Measurements from ENCODE around the gene OPN1LW.

The OPN1LW gene

GRCh38 chrX:154138857-154139256, 5.2 kb upstream of the OPN1LW start:
- no peak for DNase-seq
- Histone ChIP-seq H2AFZ (ENCODE audit: low read depth, low read length) (no peak overlapping the region), H3K9ac (ENCODE audit: low read depth, low read length) (no peak overlapping the region), H3K4me1 (ENCODE audit: insufficient read depth, low read length) (peaks cover 14% of the 10 kb centered on the region), H3K9me3 (ENCODE audit: insufficient read depth, low read length, severe bottlenecking) (no peaks in the 10 kb centered on the region), H4K20me1 (ENCODE audit: insufficient read depth, low read length) (no peaks in the 10 kb centered on the region), H3K4me2 (ENCODE audit: insufficient read depth, low read length) (no peak overlapping the region), H3K36me3 (ENCODE audit: insufficient read depth, low read length) (no peaks in the 10 kb centered on the region), H3K27ac (ENCODE audit: low read length) (no peak overlapping the region), H3K27me3 (ENCODE audit: insufficient read depth, low read length, poor library complexity) (peaks cover 11% of the 10 kb centered on the region), H3K79me2 (ENCODE audit: insufficient read depth, low read length) (no peaks in the 10 kb centered on the region), H3K4me3 (ENCODE audit: low read depth in 1 of 2, low read length in 2 of 2) (no peak overlapping the region)
- ATAC-seq (ENCODE audit: insufficient read depth, low read depth) = no peak
- TF ChIP-seq EZH2 (IDR thresholded peaks at IDR 0.05; ENCODE audit: borderline replicate concordance, low read depth, low read length, severe bottlenecking) (no peak), CTCF (IDR thresholded peaks at IDR 0.05; ENCODE audit: borderline replicate concordance, extremely low read depth, low read length, poor library complexity, severe bottlenecking) (no peak)

DNA sequence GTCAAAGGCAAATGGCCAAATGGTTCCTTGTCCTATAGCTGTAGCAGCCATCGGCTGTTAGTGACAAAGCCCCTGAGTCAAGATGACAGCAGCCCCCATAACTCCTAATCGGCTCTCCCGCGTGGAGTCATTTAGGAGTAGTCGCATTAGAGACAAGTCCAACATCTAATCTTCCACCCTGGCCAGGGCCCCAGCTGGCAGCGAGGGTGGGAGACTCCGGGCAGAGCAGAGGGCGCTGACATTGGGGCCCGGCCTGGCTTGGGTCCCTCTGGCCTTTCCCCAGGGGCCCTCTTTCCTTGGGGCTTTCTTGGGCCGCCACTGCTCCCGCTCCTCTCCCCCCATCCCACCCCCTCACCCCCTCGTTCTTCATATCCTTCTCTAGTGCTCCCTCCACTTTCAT, 3.8 kb upstream of the OPN1LW start:
- no peak for TF ChIP-seq CTCF (IDR thresholded peaks at IDR 0.05; ENCODE audit: borderline replicate concordance, extremely low read depth, low read length, poor library complexity, severe bottlenecking)
- TF ChIP-seq EZH2 (IDR thresholded peaks at IDR 0.05; ENCODE audit: borderline replicate concordance, low read depth, low read length, severe bottlenecking) = no peak
- Histone ChIP-seq H3K27me3 (ENCODE audit: insufficient read depth, low read length, poor library complexity) (peaks cover 11% of the 10 kb centered on the region), H3K9me3 (ENCODE audit: insufficient read depth, low read length, severe bottlenecking) (no peaks in the 10 kb centered on the region), H2AFZ (ENCODE audit: low read depth, low read length) (no peak overlapping the region), H3K27ac (ENCODE audit: low read length) (no peak overlapping the region), H3K4me3 (ENCODE audit: low read depth in 1 of 2, low read length in 2 of 2) (no peak overlapping the region), H3K9ac (ENCODE audit: low read depth, low read length) (no peak overlapping the region), H3K36me3 (ENCODE audit: insufficient read depth, low read length) (no peaks in the 10 kb centered on the region), H3K79me2 (ENCODE audit: insufficient read depth, low read length) (no peaks in the 10 kb centered on the region), H3K4me1 (ENCODE audit: insufficient read depth, low read length) (peaks cover 14% of the 10 kb centered on the region), H4K20me1 (ENCODE audit: insufficient read depth, low read length) (no peaks in the 10 kb centered on the region), H3K4me2 (ENCODE audit: insufficient read depth, low read length) (no peak overlapping the region)
- no peak for ATAC-seq (ENCODE audit: insufficient read depth, low read depth)
- DNase-seq = no peak

GRCh38 chrX:154140742-154141141, 3.3 kb upstream of the OPN1LW start:
- Histone ChIP-seq H3K79me2 (ENCODE audit: insufficient read depth, low read length) (no peaks in the 10 kb centered on the region), H3K4me2 (ENCODE audit: insufficient read depth, low read length) (no peak overlapping the region), H4K20me1 (ENCODE audit: insufficient read depth, low read length) (no peaks in the 10 kb centered on the region), H3K36me3 (ENCODE audit: insufficient read depth, low read length) (no peaks in the 10 kb centered on the region), H3K4me1 (ENCODE audit: insufficient read depth, low read length) (peaks cover 13% of the 10 kb centered on the region), H3K9ac (ENCODE audit: low read depth, low read length) (no peak overlapping the region), H3K27me3 (ENCODE audit: insufficient read depth, low read length, poor library complexity) (peaks cover 9% of the 10 kb centered on the region), H2AFZ (ENCODE audit: low read depth, low read length) (no peak overlapping the region), H3K27ac (ENCODE audit: low read length) (no peak overlapping the region), H3K4me3 (ENCODE audit: low read depth in 1 of 2, low read length in 2 of 2) (no peak overlapping the region), H3K9me3 (ENCODE audit: insufficient read depth, low read length, severe bottlenecking) (no peaks in the 10 kb centered on the region)
- ATAC-seq (ENCODE audit: insufficient read depth, low read depth) (no peak), DNase-seq (no peak)
- TF ChIP-seq EZH2 (IDR thresholded peaks at IDR 0.05; ENCODE audit: borderline replicate concordance, low read depth, low read length, severe bottlenecking) = no peak
- TF ChIP-seq CTCF (IDR thresholded peaks at IDR 0.05; ENCODE audit: borderline replicate concordance, extremely low read depth, low read length, poor library complexity, severe bottlenecking) = no peak

DNA sequence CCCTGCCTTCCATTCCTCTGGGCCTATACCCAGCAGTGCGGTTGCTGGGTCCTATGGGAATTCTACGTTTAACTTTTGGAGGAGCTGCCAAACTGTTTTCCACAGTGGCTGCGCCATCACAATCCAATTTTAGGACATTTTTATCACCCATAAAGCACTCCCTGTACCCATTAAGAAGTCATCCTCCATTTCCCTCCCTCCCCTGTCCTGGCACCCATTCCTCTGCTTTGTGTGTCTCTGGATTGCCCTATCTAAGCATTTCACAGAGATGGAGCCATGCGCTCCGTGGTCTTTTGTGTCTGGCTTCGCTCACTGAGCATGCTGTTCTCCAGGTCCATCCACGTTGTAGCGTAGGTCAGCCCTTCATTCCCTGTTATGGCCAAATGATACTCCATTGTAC, 1.7 kb upstream of the OPN1LW start:
- ATAC-seq (ENCODE audit: insufficient read depth, low read depth) (no peak), DNase-seq (no peak)
- Histone ChIP-seq H3K4me1 (ENCODE audit: insufficient read depth, low read length) (no peaks in the 10 kb centered on the region), H3K79me2 (ENCODE audit: insufficient read depth, low read length) (no peaks in the 10 kb centered on the region), H3K4me3 (ENCODE audit: low read depth in 1 of 2, low read length in 2 of 2) (no peak overlapping the region), H3K27ac (ENCODE audit: low read length) (no peak overlapping the region), H3K27me3 (ENCODE audit: insufficient read depth, low read length, poor library complexity) (no peaks in the 10 kb centered on the region), H3K9me3 (ENCODE audit: insufficient read depth, low read length, severe bottlenecking) (no peaks in the 10 kb centered on the region), H2AFZ (ENCODE audit: low read depth, low read length) (no peak overlapping the region), H4K20me1 (ENCODE audit: insufficient read depth, low read length) (no peaks in the 10 kb centered on the region), H3K9ac (ENCODE audit: low read depth, low read length) (no peak overlapping the region), H3K36me3 (ENCODE audit: insufficient read depth, low read length) (no peaks in the 10 kb centered on the region), H3K4me2 (ENCODE audit: insufficient read depth, low read length) (no peak overlapping the region)
- TF ChIP-seq EZH2 (IDR thresholded peaks at IDR 0.05; ENCODE audit: borderline replicate concordance, low read depth, low read length, severe bottlenecking) (no peak), CTCF (IDR thresholded peaks at IDR 0.05; ENCODE audit: borderline replicate concordance, extremely low read depth, low read length, poor library complexity, severe bottlenecking) (no peak)

Measured in DND-41 (cell line).